MG63 (cell line): ENCODE results near the gene PADI2. TPM values are rescaled to one million over a fixed set of nuclear protein-coding genes. Genes with fewer than 3 reads are reported as not detected.

Experiments used
- DNase-seq: peaks from one replicate; pipeline ENCODE4 v3.0.0-alpha.2; 2020
- H3K27me3 ChIP-seq: fragments of 250-450 bp; sonication (Bioruptor Pico); 2 replicates; pipeline ENCODE4 v1.5.1; 2020; ENCODE audit warnings: mild to moderate bottlenecking, moderate library complexity
- H3K36me3 ChIP-seq: fragments of 250-450 bp; sonication (Bioruptor Pico); 2 replicates; pipeline ENCODE4 v1.5.1; 2020; ENCODE audit warnings: mild to moderate bottlenecking, moderate library complexity
- H3K4me3 ChIP-seq: fragments of 250-450 bp; sonication (Bioruptor Pico); 2 replicates; pipeline ENCODE4 v1.5.1; 2020; ENCODE audit warnings: mild to moderate bottlenecking, moderate library complexity
- H3K9me3 ChIP-seq: fragments of 250-450 bp; sonication (Bioruptor Pico); 2 replicates; pipeline ENCODE4 v1.5.1; 2020; ENCODE audit warnings: mild to moderate bottlenecking, moderate library complexity
- total RNA-seq: library from RNA; depleted of rRNA; stranded (reverse); fragments of >200 nt; shearing (Covaris generic); gene quantifications from 2 replicates; pipeline ENCODE4 v1.2.3, GENCODE V29; 2014; ENCODE audit warnings: low replicate concordance; rRNA removed

PADI2 gene
- total RNA-seq, result 0.20 TPM in 1 of 2 replicates, not detected in the other

GRCh38 chr1:17119076-17119772 is at the start of gene PADI2:
TSS of gene PADI2 (minus strand) at chr1:17119451. CDS start at chr1:17119371, 80 bp downstream.
- no peaks in the 10 kb centered on the region for H3K27me3 ChIP-seq
- no peaks in the 10 kb centered on the region for H3K9me3 ChIP-seq
- no peak within 1 kb of the TSS for H3K4me3 ChIP-seq
- no peaks in the 10 kb centered on the region for H3K36me3 ChIP-seq
- no peak for DNase-seq

- no peaks in the 10 kb centered on the region for H3K27me3 ChIP-seq
- no peaks in the 10 kb centered on the region for H3K9me3 ChIP-seq
- DNase-seq, result peak; percentile 92
- no peak overlapping the region for H3K4me3 ChIP-seq
- H3K36me3 ChIP-seq, result no peaks in the 10 kb centered on the region
Observed at GRCh38 chr1:17168091-17168876, 49.0 kb upstream of the PADI2 start.

GRCh38 chr1:17167786-17168090 is 48.5 kb upstream of the PADI2 start:
- H3K9me3 ChIP-seq, result no peaks in the 10 kb centered on the region
- H3K36me3 ChIP-seq, result no peaks in the 10 kb centered on the region
- no peak overlapping the region for H3K4me3 ChIP-seq
- no peak for DNase-seq
- no peaks in the 10 kb centered on the region for H3K27me3 ChIP-seq

DNA sequence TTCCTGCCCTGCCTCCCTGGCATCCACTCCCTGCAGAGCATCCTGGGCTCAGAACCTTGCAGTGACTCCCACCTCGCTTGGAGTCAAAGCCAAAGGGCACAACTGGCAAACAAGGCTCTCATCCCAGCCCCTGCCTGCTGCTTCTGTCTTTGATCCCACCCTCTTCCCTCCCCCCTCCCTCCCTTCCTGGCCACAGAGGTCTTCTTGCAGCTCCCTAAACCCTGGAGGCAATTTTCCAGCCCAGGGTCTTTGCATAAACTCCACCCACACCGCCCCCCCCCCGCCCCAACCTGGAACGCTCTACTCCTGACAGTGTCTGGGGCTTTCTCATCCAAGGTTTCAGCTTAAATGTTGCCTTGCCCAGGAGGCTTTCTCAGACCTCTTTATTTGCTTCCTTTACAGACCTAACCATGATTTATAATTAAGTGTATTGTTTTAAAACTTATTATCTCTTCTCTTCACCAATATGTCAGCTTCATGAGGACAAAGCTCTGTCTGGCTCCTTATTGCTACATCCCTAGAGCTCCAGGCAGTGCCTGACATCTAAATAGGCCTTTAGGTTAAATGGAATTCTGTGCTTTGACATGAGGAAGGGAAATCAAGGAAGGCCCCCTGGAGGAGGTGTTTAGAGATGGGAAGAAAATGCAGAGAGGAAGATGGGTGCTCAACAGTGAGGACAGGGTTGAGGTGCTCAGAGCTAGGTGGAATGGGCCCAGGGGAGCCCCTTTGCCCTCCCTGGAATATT is 48.0 kb upstream of the PADI2 start:
- Histone ChIP-seq H3K9me3 (no peaks in the 10 kb centered on the region), H3K27me3 (no peaks in the 10 kb centered on the region), H3K4me3 (no peak overlapping the region), H3K36me3 (no peaks in the 10 kb centered on the region)
- DNase-seq, result no peak

DNA sequence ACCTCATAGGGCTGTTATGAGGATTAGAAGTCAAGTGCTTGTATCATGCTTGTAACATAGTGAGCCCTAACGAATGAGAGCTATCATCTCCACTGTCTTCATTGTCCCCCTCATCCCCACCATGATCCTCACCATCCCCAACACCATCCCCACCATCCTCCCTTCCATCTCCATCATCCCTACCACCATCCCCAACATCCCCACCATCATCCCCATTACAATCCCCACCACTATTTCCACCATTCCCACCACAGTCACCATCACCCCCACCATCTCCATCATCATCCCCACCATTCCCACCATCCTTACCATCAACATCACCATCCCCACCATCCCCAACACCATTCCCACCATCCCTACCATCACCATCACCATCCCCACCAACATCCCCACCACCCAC is 46.6 kb upstream of the PADI2 start:
- DNase-seq, result no peak
- Histone ChIP-seq H3K27me3 (no peaks in the 10 kb centered on the region), H3K36me3 (no peaks in the 10 kb centered on the region), H3K9me3 (no peaks in the 10 kb centered on the region), H3K4me3 (no peak overlapping the region)

DNA sequence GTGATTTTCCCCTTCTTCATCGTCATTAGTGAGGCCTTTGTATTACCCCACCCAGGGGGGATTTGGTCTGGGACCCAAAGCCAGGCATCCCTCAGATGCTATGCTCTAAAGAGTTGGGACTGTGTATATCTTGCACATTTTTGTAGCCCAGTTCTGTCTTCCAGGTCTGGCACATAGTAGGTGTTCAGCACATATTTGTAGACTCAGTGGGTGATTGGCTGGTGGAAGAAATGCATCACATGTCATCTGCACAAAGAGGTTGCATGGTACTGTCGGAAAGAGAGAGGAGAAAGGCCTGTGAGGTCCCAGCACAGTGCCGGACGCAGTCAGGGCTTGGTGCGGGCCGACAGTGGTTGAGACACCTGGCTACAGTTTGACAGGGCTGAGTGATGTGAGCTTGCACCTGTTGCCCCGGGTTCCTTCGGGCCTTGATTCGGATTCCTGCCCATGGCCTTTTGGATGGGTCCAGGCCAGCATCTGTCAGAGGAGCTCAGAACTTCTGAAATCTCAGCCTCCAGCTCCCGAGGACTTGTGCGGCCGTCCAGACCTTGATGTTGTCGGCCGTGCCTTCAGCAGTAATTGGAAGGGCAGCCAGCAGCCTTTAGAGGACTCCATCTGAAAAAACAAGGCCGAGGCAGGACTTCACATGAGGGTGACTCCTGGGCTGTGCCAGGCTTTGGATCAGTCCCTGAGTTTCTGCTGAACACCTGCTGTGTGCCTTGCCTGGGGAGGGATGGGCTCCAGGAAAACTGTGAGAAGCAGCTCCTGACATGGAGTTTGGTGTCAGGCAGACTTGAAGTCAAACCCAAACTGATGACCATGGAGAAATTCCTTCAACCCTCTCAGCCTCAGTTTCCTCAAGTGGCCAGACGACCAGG is 44.8 kb upstream of the PADI2 start:
- Histone ChIP-seq H3K9me3 (no peaks in the 10 kb centered on the region), H3K27me3 (no peaks in the 10 kb centered on the region), H3K36me3 (no peaks in the 10 kb centered on the region), H3K4me3 (no peak overlapping the region)
- DNase-seq, result no peak

GRCh38 chr1:17163371-17163770 is 44.1 kb upstream of the PADI2 start:
- Histone ChIP-seq H3K9me3 (no peaks in the 10 kb centered on the region), H3K36me3 (no peaks in the 10 kb centered on the region), H3K4me3 (no peak overlapping the region), H3K27me3 (no peaks in the 10 kb centered on the region)
- no peak for DNase-seq

GRCh38 chr1:17162941-17163340 is 43.7 kb upstream of the PADI2 start:
- no peak for DNase-seq
- Histone ChIP-seq H3K9me3 (no peaks in the 10 kb centered on the region; the same call in 1 of the 2 replicates), H3K27me3 (no peaks in the 10 kb centered on the region)

GRCh38 chr1:17161926-17162800 is 42.9 kb upstream of the PADI2 start:
- H3K27me3 ChIP-seq, result no peaks in the 10 kb centered on the region
- no peaks in the 10 kb centered on the region for H3K36me3 ChIP-seq
- DNase-seq, result no peak
- no peak overlapping the region for H3K4me3 ChIP-seq
- H3K9me3 ChIP-seq, result no peaks in the 10 kb centered on the region; the same call in 1 of the 2 replicates

More at GRCh38 chr1:17162941-17163340, 43.7 kb upstream of the PADI2 start:
- Histone ChIP-seq H3K36me3 (no peaks in the 10 kb centered on the region), H3K4me3 (no peak overlapping the region)

GRCh38 chr1:17161137-17161740 is 42.0 kb upstream of the PADI2 start:
- no peaks in the 10 kb centered on the region for H3K36me3 ChIP-seq
- DNase-seq, result no peak
- no peaks in the 10 kb centered on the region; the same call in 1 of the 2 replicates for H3K9me3 ChIP-seq
- H3K27me3 ChIP-seq, result no peaks in the 10 kb centered on the region
- H3K4me3 ChIP-seq, result no peak overlapping the region

DNA sequence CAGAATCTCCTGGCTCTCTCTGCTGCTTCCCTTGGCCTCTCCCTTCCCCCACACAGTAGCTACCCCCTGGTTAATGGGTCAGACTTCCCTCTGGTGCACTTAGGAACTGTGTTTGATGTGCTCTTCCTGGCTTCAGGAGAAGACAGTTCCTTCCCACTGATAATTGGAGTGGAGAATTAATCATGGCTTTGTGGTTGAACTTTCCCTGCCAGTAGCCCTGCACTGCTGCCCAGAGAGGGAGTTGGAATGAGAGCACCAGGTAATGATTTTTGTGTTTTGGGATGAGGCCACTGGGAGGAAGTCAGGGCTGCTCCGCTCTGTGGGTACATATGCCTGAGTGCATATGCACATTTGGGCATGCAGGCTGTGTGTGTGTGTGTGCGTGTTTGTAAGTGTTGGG is 39.7 kb upstream of the PADI2 start:
- DNase-seq, result no peak
- Histone ChIP-seq H3K36me3 (no peaks in the 10 kb centered on the region), H3K27me3 (no peaks in the 10 kb centered on the region)

DNA sequence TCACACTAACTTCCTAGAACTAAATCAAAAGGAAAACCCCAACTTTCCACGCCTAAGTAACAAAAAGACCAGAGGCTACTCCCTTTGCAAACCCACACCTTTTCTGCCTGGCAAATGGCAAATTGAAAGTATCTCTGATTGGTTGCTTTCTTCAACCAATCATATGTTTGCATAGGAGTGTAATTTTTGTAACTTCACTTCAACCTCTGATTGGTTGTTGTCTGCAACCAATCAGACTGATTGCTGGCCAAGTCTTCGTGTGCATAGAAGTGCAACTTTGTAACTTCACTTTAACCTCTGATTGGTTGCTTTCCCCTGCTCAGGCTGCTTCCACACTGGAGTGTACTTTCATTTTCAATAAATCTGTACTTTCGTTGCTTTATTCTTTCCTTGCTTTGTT is 36.9 kb upstream of the PADI2 start:
- DNase-seq, result no peak
- Histone ChIP-seq H3K4me3 (no peak overlapping the region), H3K36me3 (no peaks in the 10 kb centered on the region)

More for the DNA sequence above, 39.7 kb upstream of the PADI2 start:
- Histone ChIP-seq H3K4me3 (no peak overlapping the region), H3K9me3 (peaks cover 8% of the 10 kb centered on the region)

GRCh38 chr1:17155257-17155920 is 36.1 kb upstream of the PADI2 start:
- Histone ChIP-seq H3K27me3 (no peaks in the 10 kb centered on the region), H3K9me3 (peaks cover 12% of the 10 kb centered on the region), H3K4me3 (no peak overlapping the region), H3K36me3 (no peaks in the 10 kb centered on the region)
- DNase-seq, result no peak

More for the DNA sequence above, 36.9 kb upstream of the PADI2 start:
- H3K27me3 ChIP-seq, result no peaks in the 10 kb centered on the region
- H3K9me3 ChIP-seq, result peaks cover 12% of the 10 kb centered on the region

GRCh38 chr1:17149771-17150170 is 30.5 kb upstream of the PADI2 start:
- H3K9me3 ChIP-seq, result peaks cover 8% of the 10 kb centered on the region; the same call in 1 of the 2 replicates
- H3K27me3 ChIP-seq, result no peaks in the 10 kb centered on the region
- DNase-seq, result no peak
- no peak overlapping the region for H3K4me3 ChIP-seq
- no peaks in the 10 kb centered on the region for H3K36me3 ChIP-seq
